T-helper 2 cell treated with Interferon-gamma antibody and Interleukin-4, amounts not matched to agents 5 μg/mL and 100 μg/mL, for 36 hours (primary cell): ENCODE data around the gene LSS.
"Not testable (repeated sequence)": the region's sequence is repeated elsewhere in the genome, so short reads cannot be mapped to it uniquely, and the experiment has no call there.

Source experiments
- DNase-seq: peaks from one replicate; pipeline ENCODE4 v3.0.0; 2021; ENCODE audit warnings: low spot score
- H3K27ac Mint-ChIP-seq: one replicate; pipeline ENCODE4 v1.8.0; 2021; ENCODE audit warnings: mild to moderate bottlenecking, mixed read lengths
- H3K27me3 Mint-ChIP-seq: one replicate; pipeline ENCODE4 v1.8.0; 2021; ENCODE audit warnings: low read depth, mixed read lengths
- H3K36me3 Mint-ChIP-seq: one replicate; pipeline ENCODE4 v1.8.0; 2021; ENCODE audit warnings: low read depth, mixed read lengths
- H3K4me1 Mint-ChIP-seq: one replicate; pipeline ENCODE4 v1.8.0; 2021; ENCODE audit warnings: low read depth, mixed read lengths
- H3K4me3 Mint-ChIP-seq: one replicate; pipeline ENCODE4 v1.8.0; 2022; ENCODE audit warnings: mild to moderate bottlenecking, moderate library complexity, mixed read lengths
- H3K9me3 Mint-ChIP-seq: one replicate; pipeline ENCODE4 v1.8.0; 2021; ENCODE audit warnings: mixed read lengths

Gene LSS

DNA sequence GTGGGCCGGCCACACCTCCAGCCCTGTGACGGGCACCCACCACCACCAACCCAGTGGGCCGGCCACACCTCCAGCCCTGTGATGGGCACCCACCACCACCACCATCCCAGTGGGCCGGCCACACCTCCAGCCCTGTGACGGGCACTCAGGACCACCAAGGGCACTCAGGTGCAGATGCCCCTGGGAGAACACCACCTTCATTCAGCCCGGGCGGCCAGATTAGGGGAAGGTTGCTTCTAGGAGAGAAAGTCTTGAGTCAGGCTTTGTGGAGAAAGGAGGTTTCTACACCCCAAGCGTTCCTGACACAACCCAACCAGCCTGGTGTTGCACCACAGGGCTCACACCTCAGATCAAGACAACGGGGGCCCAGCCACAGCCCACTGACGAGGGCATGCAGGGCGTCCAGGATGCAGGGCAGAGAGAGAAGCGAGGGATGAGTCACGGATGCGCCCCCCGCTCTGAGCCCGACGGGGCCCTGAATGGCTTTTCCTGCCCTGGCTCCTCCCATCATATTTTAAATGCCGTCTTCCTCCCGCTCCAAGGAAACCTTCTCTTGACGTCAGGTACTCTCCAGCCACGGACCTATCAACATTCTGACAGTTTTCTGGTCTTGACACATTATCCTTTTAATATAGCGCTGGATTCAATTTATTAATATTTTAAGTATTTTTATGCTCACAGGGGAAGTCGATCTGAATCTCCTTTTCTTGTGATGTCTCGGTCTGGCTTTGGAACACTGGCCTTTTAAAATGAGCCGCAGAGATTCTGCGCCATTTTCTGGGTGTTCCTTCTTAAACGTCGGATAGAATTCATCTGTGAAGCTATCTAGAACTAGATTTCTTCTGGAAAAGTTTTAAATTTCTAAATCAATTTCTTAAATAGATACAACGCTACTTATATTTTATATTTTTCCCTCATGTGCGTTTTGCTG lies 43.7 kb downstream of the LSS start:
- Mint-ChIP-seq H3K27ac (peak overlapping the region; percentile 87), H3K9me3 (no peaks in the 10 kb centered on the region), H3K4me3 (peak overlapping the region; percentile 89), H3K36me3 (no peaks in the 10 kb centered on the region), H3K4me1 (peaks cover 6% of the 10 kb centered on the region), H3K27me3 (no peaks in the 10 kb centered on the region)
- DNase-seq = peak; percentile 78

DNA sequence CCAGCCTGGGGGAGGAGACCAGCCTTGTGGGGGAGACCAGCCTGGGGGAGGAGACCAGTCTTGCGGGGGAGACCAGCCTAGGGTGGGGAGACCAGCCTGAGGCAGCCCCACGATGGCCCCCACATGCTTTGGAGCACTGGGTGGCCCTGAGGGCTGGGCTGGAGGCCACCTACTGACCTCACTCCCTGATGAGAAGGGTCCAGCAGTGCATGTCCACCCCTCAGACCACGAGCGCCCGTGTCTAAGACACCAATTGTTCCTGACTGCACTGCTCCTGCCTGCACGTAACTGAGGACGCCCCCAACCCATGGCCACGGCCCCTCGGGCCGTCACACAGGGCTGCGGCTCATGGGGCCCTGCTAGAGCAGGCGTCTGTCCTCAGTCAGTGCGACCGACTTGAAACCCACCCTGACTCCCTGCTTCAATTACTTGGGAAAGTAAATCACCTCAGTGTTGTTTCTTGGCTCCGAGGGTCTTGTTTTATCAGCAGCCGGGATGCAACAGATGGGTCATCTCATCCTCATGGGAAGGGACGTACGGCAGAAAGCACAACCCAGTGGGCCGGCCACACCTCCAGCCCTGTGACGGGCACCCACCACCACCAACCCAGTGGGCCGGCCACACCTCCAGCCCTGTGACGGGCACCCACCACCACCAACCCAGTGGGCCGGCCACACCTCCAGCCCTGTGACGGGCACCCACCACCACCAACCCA lies 44.5 kb downstream of the LSS start, which contains the start of gene SPATC1L:
Gene SPATC1L, minus strand, starts transcription at position 550 of the 715 bp plus-strand sequence. CDS start 1,643 bp downstream, outside the sequence.
- Mint-ChIP-seq H3K36me3 (no peaks in the 10 kb centered on the region), H3K27me3 (no peaks in the 10 kb centered on the region), H3K4me1 (peaks cover 6% of the 10 kb centered on the region), H3K27ac (peak within 1 kb of the TSS; percentile 87), H3K4me3 (peak within 1 kb of the TSS; percentile 89), H3K9me3 (no peaks in the 10 kb centered on the region)
- no peak for DNase-seq

DNA sequence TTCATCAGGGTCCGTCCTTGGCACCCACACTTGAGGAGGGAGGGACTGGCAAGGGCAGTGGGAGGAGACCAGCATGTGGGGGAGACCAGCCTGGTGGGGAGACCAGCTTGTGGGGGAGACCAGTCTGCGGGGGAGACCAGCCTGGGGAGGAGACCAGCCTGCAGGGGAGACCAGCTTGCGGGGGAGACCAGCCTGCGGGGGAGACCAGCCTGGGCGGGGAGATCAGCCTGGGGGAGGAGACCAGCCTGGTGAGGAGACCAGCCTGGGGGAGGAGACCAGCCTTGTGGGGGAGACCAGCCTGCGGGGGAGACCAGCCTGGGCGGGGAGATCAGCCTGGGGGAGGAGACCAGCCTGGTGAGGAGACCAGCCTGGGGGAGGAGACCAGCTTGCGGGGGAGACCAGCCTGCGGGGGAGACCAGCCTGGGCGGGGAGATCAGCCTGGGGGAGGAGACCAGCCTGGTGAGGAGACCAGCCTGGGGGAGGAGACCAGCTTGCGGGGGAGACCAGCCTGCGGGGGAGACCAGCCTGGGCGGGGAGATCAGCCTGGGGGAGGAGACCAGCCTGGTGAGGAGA lies 45.2 kb downstream of the LSS start:
- H3K27ac Mint-ChIP-seq = peak overlapping the region; percentile 76
- DNase-seq, H3K4me1 Mint-ChIP-seq, H3K27me3 Mint-ChIP-seq, H3K36me3 Mint-ChIP-seq, H3K9me3 Mint-ChIP-seq: not testable (repeated sequence)
- peak overlapping the region; percentile 83 for H3K4me3 Mint-ChIP-seq

GRCh38 chr21:46182548-46183336 lies 45.8 kb downstream of the LSS start:
- no peaks in the 10 kb centered on the region for H3K36me3 Mint-ChIP-seq
- no peaks in the 10 kb centered on the region for H3K9me3 Mint-ChIP-seq
- no peaks in the 10 kb centered on the region for H3K27me3 Mint-ChIP-seq
- peaks cover 6% of the 10 kb centered on the region for H3K4me1 Mint-ChIP-seq
- H3K27ac Mint-ChIP-seq = peak overlapping the region; percentile 76
- H3K4me3 Mint-ChIP-seq = peak overlapping the region; percentile 72
- DNase-seq = no peak

DNA sequence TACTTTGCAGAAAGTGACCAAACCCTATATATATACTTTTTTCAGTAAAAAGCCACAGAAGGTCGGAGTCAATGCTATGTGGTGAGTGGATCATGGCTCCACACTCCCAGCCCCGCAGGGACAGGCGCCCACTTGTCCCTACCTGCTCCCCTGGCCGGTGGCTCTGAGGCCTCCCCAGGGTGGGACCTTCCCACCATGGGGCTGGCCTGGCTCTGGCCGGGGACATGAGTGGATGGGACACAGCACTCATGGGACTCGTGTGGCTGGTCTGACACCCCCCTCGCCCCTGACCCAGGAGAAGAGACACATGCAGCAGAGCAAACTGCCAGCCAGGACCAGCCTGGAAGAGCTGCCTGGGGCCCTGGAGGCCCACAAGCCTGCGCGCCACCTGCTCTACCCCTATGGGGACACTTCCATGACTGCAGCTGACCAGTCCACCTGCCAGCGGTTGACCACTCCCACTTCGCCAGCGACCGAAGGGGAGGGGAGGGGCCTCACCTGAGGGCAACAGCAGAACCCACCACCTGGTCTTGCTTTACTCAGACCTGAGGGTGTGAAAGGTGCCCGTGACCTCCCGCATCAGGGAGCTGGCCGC lies 46.5 kb downstream of the LSS start:
- Mint-ChIP-seq H3K9me3 (peaks cover under 1% of the 10 kb centered on the region), H3K36me3 (no peaks in the 10 kb centered on the region), H3K4me1 (peaks cover 6% of the 10 kb centered on the region), H3K4me3 (no peak overlapping the region), H3K27me3 (no peaks in the 10 kb centered on the region), H3K27ac (no peak overlapping the region)
- DNase-seq = no peak

GRCh38 chr21:46181436-46181835 lies 47.1 kb downstream of the LSS start:
- H3K27me3 Mint-ChIP-seq = no peaks in the 10 kb centered on the region
- H3K4me1 Mint-ChIP-seq = peaks cover 6% of the 10 kb centered on the region
- H3K9me3 Mint-ChIP-seq = peaks cover 4% of the 10 kb centered on the region
- no peak overlapping the region for H3K4me3 Mint-ChIP-seq
- H3K36me3 Mint-ChIP-seq = no peaks in the 10 kb centered on the region
- H3K27ac Mint-ChIP-seq = no peak overlapping the region
- no peak for DNase-seq

GRCh38 chr21:46180778-46181391 lies 47.7 kb downstream of the LSS start:
- Mint-ChIP-seq H3K27ac (no peak overlapping the region), H3K36me3 (peaks cover 2% of the 10 kb centered on the region), H3K4me3 (no peak overlapping the region), H3K27me3 (peaks cover 5% of the 10 kb centered on the region), H3K9me3 (peaks cover 10% of the 10 kb centered on the region), H3K4me1 (peaks cover 6% of the 10 kb centered on the region)
- DNase-seq = no peak

DNA sequence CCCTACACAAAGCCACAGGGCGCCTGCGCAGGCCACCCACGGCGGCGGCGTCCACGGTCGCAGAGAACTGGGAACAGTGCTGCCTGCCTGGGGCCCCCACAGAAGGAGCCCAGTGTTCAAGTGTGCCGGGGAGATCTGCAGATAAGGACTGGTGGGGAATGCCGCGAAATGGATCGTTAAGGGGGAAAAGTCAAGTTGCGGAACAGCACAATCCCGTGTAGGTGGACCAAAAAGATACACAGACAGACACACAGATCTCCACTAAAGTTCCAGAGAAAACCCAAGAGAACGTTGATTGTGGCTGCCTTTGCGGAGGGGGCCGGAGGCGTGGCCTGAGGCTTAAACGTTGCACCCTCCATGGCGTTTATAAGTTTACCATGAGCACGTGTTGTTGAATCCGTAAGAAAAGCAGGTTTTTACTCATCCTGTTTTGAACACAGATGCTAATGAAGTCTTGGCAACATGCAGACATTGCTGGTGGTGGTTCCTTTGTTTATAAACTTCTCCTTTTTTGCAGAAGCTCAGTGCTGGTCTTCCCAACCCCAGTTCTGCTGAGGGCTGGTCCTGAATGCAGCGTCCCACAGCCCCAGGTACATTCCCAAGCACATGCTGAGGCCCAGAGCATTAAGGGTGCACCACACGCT lies 48.4 kb downstream of the LSS start:
- Mint-ChIP-seq H3K27me3 (peaks cover 11% of the 10 kb centered on the region), H3K9me3 (peaks cover 15% of the 10 kb centered on the region), H3K27ac (no peak overlapping the region), H3K4me3 (no peak overlapping the region), H3K4me1 (peaks cover 2% of the 10 kb centered on the region), H3K36me3 (peaks cover 2% of the 10 kb centered on the region)
- no peak for DNase-seq

- Mint-ChIP-seq H3K27ac (no peak overlapping the region), H3K27me3 (peaks cover 16% of the 10 kb centered on the region), H3K9me3 (peaks cover 20% of the 10 kb centered on the region), H3K36me3 (peaks cover 2% of the 10 kb centered on the region), H3K4me1 (no peaks in the 10 kb centered on the region), H3K4me3 (no peak overlapping the region)
- DNase-seq = no peak
These were observed 48.9 kb downstream of the LSS start for GRCh38 chr21:46179708-46180078.

- Mint-ChIP-seq H3K4me1 (no peaks in the 10 kb centered on the region), H3K4me3 (no peak overlapping the region), H3K9me3 (peaks cover 26% of the 10 kb centered on the region), H3K27ac (no peak overlapping the region), H3K36me3 (peaks cover 2% of the 10 kb centered on the region), H3K27me3 (peaks cover 17% of the 10 kb centered on the region)
- DNase-seq = no peak
These were observed 49.6 kb downstream of the LSS start for GRCh38 chr21:46178961-46179360.

DNA sequence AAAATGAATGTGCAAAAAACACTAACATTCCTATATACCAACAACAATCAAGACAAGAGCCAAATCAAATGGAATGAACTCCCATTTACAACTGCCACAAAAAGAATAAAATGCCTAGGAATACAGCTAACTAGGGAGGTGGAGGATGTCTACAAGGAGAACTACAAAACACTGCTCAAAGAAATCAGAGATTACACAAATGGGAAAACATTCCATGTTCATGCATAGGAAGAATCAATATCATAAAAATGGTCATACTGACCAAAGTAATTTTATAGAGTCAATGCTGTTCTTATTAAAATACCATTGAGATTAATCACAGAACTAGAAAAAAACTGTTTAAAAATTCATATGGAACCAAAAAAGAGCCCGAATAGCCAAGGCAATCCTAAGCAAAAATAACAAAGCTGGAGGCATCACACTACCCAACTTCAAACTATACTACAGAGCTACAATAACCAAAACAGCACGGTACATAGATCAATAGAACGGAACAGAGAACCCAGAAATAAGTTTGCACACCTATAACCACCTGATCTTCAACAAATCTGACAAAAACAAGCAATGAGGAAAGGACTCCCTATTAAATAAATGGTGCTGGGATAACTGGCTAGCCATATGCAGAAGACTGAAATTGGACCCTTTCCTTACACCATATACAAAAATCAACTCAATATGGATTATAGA lies 52.0 kb downstream of the LSS start:
- peaks cover 26% of the 10 kb centered on the region for H3K9me3 Mint-ChIP-seq

DNA sequence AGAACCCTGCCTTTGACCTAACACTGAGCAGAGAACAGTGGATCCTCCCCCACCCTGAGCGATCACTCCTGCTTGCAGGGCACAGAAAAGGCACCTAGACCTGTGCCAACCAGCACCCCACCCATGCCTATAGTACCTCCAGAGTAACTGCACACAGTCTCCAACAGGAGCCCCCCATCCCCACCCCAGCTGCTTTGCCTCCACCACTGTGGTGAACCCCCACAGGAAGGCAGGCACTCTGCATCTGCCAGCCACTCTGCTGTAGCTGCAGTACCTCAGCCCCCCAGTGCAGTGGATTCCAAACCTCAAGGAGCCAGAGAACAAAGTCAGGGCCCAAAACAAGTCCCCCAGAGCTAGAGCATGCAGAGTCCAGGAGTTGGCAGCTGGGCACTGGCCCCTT lies 55.0 kb downstream of the LSS start:
- H3K9me3 Mint-ChIP-seq = peaks cover 26% of the 10 kb centered on the region
- no peak overlapping the region for H3K4me3 Mint-ChIP-seq
- H3K27ac Mint-ChIP-seq = no peak overlapping the region
- H3K27me3 Mint-ChIP-seq = peaks cover 17% of the 10 kb centered on the region
- peaks cover 5% of the 10 kb centered on the region for H3K4me1 Mint-ChIP-seq
- DNase-seq = no peak
- H3K36me3 Mint-ChIP-seq = peaks cover 2% of the 10 kb centered on the region

More for the DNA sequence above, 52.0 kb downstream of the LSS start:
- H3K36me3 Mint-ChIP-seq, H3K4me1 Mint-ChIP-seq, H3K4me3 Mint-ChIP-seq, H3K27ac Mint-ChIP-seq, DNase-seq: not testable (repeated sequence)
- peaks cover 17% of the 10 kb centered on the region for H3K27me3 Mint-ChIP-seq
